HG03108 (cell line): ENCODE measurements around the gene ODAD2.
"Not testable (repeated sequence)": the region's sequence is repeated elsewhere in the genome, so short reads cannot be mapped to it uniquely, and the experiment has no call there.

ENCODE experiments used
- ATAC-seq: cut with Tn5 transposase; IDR thresholded peaks from one replicate; pipeline ENCODE4 v1.9.1; 2021; ENCODE audit warnings: moderate library complexity; ENCODE audit not compliant: unreplicated experiment

The ODAD2 gene

GRCh38 chr10:27959093-27959715 is 39.7 kb downstream of the ODAD2 start:
- ATAC-seq: no peak

GRCh38 chr10:27958383-27958782 is 40.5 kb downstream of the ODAD2 start:
- peak; percentile 87 for ATAC-seq

- no peak for ATAC-seq
Measured at GRCh38 chr10:27950242-27950564, 48.7 kb downstream of the ODAD2 start.

- ATAC-seq: no peak
Measured at GRCh38 chr10:27949528-27950241, 49.2 kb downstream of the ODAD2 start.

- ATAC-seq: no peak
Measured at GRCh38 chr10:27948186-27948585, 50.7 kb downstream of the ODAD2 start.

GRCh38 chr10:27947540-27947939 is 51.3 kb downstream of the ODAD2 start:
- ATAC-seq: no peak

- no peak for ATAC-seq
Measured at GRCh38 chr10:27944005-27944404, 54.9 kb downstream of the ODAD2 start.

- ATAC-seq: no peak
Measured at GRCh38 chr10:27914888-27915287, 84.0 kb downstream of the ODAD2 start.

- no peak for ATAC-seq
Measured at GRCh38 chr10:27912231-27912630, 86.6 kb downstream of the ODAD2 start.

GRCh38 chr10:27911539-27911938 is 87.3 kb downstream of the ODAD2 start:
- no peak for ATAC-seq

GRCh38 chr10:27911011-27911410 is 87.9 kb downstream of the ODAD2 start:
- no peak for ATAC-seq

GRCh38 chr10:27908231-27908630 is 90.6 kb downstream of the ODAD2 start:
- no peak for ATAC-seq

- ATAC-seq: not testable (repeated sequence)
Measured at GRCh38 chr10:27899485-27899884, 99.4 kb downstream of the ODAD2 start.

GRCh38 chr10:27899058-27899457 is 99.8 kb downstream of the ODAD2 start:
- no peak for ATAC-seq

GRCh38 chr10:27893358-27893954 is 105.4 kb downstream of the ODAD2 start:
- no peak for ATAC-seq

GRCh38 chr10:27890971-27891370 is 107.9 kb downstream of the ODAD2 start:
- ATAC-seq: no peak

- ATAC-seq: no peak
Measured at GRCh38 chr10:27889518-27889917, 109.4 kb downstream of the ODAD2 start.

GRCh38 chr10:27884185-27884641 is 114.7 kb downstream of the ODAD2 start:
- no peak for ATAC-seq

- ATAC-seq: no peak
Measured at GRCh38 chr10:27878281-27878680, 120.6 kb downstream of the ODAD2 start.

GRCh38 chr10:27865221-27865635 is 133.7 kb downstream of the ODAD2 start:
- no peak for ATAC-seq

- no peak for ATAC-seq
Measured at GRCh38 chr10:27861781-27862180, 137.1 kb downstream of the ODAD2 start.

GRCh38 chr10:27857616-27858015 is 141.3 kb downstream of the ODAD2 start:
- ATAC-seq: no peak
